Measurements from ENCODE around the gene FNDC8. TPM values are rescaled to one million over a fixed set of nuclear protein-coding genes. Genes with fewer than 3 reads are reported as not detected.
A peak's percentile ranks its signal among the peaks of the same experiment; 100 is the strongest.

The FNDC8 gene
- total and polyA plus RNA-seq, 9 of the 15 experiments (the other 6 are each of a cell fraction or from before 2014, with no cell fraction given), result 0.04 TPM; not detected in 8

- no peak for TF ChIP-seq PBX2 (CRISPR knock-in tag; IDR thresholded peaks at IDR 0.05; ENCODE audit: low read depth)
- no peak for TF ChIP-seq PBX2 (tag; conservative IDR thresholded peaks at IDR 0.05; ENCODE audit: low read depth)
- TF ChIP-seq ERF (CRISPR knock-in tag; IDR thresholded peaks at IDR 0.05), result no peak
- no peak for TF ChIP-seq ZNF696 (CRISPR knock-in tag; conservative IDR thresholded peaks at IDR 0.05)
- TF ChIP-seq SP2 (IDR thresholded peaks at IDR 0.05; ENCODE audit: extremely low read depth, low read depth, low read length, poor library complexity, severe bottlenecking), result no peak
- TF ChIP-seq, protein P1, sequence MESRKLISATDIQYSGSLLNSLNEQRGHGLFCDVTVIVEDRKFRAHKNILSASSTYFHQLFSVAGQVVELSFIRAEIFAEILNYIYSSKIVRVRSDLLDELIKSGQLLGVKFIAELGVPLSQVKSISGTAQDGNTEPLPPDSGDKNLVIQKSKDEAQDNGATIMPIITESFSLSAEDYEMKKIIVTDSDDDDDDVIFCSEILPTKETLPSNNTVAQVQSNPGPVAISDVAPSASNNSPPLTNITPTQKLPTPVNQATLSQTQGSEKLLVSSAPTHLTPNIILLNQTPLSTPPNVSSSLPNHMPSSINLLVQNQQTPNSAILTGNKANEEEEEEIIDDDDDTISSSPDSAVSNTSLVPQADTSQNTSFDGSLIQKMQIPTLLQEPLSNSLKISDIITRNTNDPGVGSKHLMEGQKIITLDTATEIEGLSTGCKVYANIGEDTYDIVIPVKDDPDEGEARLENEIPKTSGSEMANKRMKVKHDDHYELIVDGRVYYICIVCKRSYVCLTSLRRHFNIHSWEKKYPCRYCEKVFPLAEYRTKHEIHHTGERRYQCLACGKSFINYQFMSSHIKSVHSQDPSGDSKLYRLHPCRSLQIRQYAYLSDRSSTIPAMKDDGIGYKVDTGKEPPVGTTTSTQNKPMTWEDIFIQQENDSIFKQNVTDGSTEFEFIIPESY (CRISPR knock-in tag; IDR thresholded peaks at IDR 0.05), result 0 out of 2 replicates have a peak, but pooled peaks have one; percentile 10
- no peak for TF ChIP-seq ZNF77 (CRISPR knock-in tag; IDR thresholded peaks at IDR 0.05)
- peak in 1 of 2 experiments; percentile 18 for TF ChIP-seq E2F6 (IDR thresholded peaks at IDR 0.05; ENCODE audit: borderline replicate concordance in 1 of 2, extremely low read depth in 1 of 2, insufficient read depth in 1 of 2, insufficient read length in 1 of 2, low read depth in 1 of 2, low read length in 1 of 2, poor library complexity in 1 of 2, severe bottlenecking in 1 of 2)
- no peak for TF ChIP-seq GATA2 (CRISPR knock-in tag; IDR thresholded peaks at IDR 0.05)
- TF ChIP-seq CBFA2T3 (IDR thresholded peaks at IDR 0.05), result 0 out of 2 replicates have a peak, but pooled peaks have one; percentile 5
- no peak for TF ChIP-seq SAP30 (IDR thresholded peaks at IDR 0.05; ENCODE audit: borderline replicate concordance, insufficient read depth, low read depth, low read length, poor library complexity, severe bottlenecking)
- TF ChIP-seq ZKSCAN1 (IDR thresholded peaks at IDR 0.05; ENCODE audit: low read depth, low read length), result no peak
- TF ChIP-seq CCAR2 (IDR thresholded peaks at IDR 0.05; ENCODE audit: low read depth, low read length), result no peak
- no peak for TF ChIP-seq PYGO2 (tag; IDR thresholded peaks at IDR 0.05)
- no peak for TF ChIP-seq TEAD2 (tag; IDR thresholded peaks at IDR 0.05)
- TF ChIP-seq CREB1 (IDR thresholded peaks at IDR 0.05), result no peak
- TF ChIP-seq CREB1 (CRISPR knock-in tag; IDR thresholded peaks at IDR 0.05), result no peak
- no peak for TF ChIP-seq POLR2G (IDR thresholded peaks at IDR 0.05; ENCODE audit: low read depth, low read length)
- no peak; the same call in 1 of the 2 replicates for TF ChIP-seq SUPT5H (IDR thresholded peaks at IDR 0.05)
- TF ChIP-seq ZNF140 (CRISPR knock-in tag; IDR thresholded peaks at IDR 0.05), result no peak
- no peak for TF ChIP-seq ZBTB43 (CRISPR knock-in tag; IDR thresholded peaks at IDR 0.05)
Measured at GRCh38 chr17:35088356-35088880, 33.0 kb upstream of the FNDC8 start (continued).
